Hematopoietic multipotent progenitor cell (in vitro differentiated cells): Measurements from ENCODE around the gene OMP. TPM values are rescaled to one million over a fixed set of nuclear protein-coding genes. Genes with fewer than 3 reads are reported as not detected.
A peak's percentile ranks its signal among the peaks of the same experiment; 100 is the strongest.
"Not testable (repeated sequence)": the region's sequence is repeated elsewhere in the genome, so short reads cannot be mapped to it uniquely, and the experiment has no call there.

ENCODE experiments used
- DNase-seq, 3 donors: peaks; one replicate each; pipeline ENCODE4 v3.0.0-alpha.2; 2011 to 2015; ENCODE audit warnings: low read depth in 2 of 3, low spot score in 2 of 3
- total RNA-seq: library from RNA; depleted of rRNA; stranded (reverse); fragments of >200 nt; gene quantifications from one replicate; pipeline ENCODE4 v1.2.3, GENCODE V29; 2012

The OMP gene
- total RNA-seq, 1 donor, result not detected

DNA sequence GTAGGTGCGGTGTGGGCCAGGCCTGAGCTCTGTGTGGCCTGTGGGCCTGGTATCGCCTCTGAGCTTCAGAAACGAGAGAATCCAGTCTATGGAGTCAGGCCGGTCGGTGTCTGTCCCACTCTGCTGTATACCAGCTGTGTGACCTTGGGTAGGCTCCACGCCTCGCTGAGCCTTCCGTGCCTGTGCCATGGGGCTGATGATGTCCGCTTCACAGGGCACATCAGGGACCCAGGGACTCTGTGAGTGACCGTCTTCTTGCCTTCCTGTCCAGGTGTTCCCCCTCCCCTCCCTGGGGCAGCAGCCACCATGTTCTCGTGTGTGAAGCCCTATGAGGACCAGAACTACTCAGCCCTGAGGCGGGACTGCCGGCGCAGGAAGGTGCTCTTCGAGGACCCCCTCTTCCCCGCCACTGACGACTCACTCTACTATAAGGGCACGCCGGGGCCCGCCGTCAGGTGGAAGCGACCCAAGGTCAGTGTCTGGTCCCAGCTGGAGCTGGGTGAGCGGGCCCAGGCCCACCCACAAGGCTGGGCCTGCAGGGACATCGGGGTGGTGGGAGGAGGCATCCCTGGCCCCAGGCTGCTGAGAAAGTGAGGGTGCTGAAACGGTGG is 18.0 kb upstream of the OMP start:
- DNase-seq, result no peak

DNA sequence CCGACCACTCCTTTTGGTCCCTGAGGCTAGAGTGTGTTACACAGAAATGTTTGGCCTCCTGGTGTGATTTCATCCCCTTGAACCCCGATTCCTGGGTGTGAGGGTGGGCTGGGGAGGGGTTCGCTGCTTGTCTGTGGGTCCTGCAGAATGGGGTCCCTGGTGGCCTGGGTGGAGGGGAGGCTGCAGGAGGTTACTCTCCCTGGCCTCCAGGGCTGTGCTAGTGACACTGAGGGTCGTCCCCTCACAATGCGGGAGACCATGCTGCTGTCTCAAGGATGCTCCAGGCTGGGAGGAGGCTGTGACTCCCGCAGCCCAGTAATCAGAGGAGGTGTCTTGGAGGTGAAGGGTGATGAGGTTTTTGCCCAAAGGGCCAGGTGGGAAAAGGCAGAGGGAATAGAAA is 17.0 kb upstream of the OMP start:
- no peak for DNase-seq

DNA sequence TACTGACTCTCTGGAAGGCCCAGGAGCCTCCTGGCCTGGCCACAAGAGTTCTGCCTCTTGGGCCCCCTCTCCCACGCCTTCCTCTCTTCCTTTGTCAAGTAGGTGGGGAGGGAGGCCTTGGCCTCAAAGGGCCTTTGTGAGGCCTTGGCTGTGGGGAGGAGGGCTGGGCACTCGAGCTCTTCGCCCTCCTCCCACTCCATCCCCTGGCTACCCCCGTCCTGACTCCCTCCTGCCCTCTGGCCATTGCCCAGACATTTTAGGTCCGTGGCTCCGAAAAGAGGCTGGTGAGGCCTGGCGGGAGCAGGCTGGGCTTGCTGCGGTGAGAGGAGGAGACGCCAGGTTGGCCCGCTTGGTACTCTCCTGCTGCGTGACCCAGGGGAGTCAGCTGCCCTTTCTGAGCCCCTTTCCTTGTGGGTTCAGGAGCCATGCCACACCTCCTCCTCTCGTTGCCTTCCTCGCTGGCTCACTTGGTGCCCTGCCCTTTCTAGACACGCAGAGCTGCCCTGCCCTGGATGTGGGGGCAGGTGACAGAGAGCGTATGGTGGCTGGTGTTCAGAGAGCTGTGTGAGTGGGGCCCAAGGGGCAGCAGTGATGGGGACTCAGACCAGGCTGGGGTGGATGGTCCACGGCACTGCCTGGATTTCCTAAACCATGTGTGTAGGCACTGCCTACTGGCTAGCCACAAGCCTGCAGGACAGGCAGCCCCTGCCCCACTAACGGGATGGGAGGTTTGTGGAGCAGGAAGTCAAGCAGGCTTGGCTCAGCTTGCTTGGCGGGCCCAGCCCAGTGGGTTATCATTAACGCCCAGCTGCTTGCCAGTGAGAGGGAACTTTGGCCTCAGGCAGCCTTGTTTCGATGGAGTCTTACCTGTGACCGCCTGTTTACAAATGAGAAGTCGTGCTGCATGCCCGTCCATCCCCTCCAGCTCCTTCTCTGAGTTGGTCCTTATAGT is 15.8 kb upstream of the OMP start:
- no peak for DNase-seq

DNA sequence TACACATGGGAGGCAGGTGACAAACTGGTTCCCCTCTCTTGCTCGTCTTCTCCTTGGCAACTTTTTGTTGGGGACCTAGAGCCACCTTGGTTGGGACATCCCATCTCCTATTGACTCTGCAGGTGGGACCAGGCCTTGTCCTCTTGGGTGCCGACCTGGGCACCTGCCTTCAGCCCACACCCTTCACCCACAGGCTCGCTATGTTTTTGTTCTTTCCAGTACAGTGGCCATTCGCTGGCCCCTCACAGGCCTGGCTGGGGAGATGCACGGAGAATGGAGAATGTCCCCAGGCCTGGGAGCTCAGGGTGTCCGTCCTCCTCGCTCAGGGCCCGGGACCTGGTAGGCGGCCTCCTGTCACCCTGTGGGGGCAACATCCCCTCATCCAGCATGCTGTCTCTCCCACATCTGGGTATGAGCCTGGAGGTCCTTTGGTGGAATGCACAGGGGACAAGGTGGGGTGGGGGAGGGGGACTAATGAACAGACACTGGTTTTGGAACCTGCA is 14.9 kb upstream of the OMP start:
- no peak for DNase-seq

DNA sequence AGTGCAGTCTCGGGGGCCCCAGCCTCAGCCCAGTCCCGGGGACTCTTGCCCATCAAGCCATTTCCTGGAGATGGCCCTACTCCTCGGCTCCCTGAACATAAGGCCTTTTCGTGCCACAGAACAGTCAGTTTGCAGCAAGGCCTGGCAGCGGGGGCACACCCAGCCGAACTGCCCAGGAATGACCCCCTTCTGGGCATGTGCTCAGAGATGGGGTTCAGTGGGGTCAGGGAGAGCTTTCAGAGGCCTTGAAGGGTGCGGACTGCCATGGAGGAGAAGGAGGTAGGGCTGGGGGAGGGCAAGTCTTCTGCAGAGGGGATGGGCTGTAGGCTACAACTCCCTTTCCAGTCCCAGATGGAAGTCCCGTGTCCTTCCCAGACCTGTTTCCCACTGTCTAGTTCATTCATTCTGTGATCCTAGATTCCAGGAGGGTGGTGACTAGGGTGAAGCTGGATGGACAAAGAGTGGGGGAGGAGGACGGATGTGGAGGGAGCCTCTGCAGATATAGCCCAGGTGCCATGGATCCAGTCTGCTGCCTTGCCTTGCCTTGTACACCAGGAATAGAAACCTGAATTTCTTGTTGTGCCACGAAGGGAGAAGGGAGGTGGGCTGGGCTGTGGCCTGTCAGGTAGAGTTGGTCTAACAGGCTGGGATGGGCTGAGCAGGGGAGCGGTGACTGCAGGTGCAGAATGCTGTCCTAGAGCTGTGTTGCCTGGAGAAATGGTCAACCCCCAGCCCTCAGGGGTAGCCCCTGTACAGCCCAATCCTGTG is 14.2 kb upstream of the OMP start:
- DNase-seq, result no peak

DNA sequence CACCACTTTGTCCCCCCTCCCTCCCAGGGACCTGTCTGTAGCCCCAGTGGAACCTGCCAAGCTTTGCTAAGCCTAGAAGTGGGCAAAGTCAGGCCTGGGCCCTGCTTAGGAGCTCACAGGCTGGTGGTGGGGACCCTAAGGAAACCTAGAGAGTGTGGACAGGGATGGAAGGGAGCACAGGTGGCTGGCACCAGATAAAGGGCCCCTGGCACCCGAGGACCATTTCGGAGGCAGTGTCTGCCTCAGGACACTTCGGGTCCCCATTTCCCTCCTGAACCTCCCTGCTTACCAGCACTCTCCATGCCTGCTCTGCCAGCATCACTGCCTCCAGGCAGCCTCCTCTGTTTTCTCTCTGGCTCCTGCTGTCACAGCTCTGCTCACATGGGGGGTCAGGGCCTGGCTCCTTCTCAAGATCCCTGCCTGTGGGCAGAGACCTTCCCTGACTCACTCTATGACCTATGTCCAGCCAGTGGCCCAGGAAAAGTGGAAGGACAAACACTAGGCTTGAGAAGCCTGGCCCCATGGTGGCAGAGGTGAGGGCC is 13.6 kb upstream of the OMP start:
- no peak for DNase-seq

DNA sequence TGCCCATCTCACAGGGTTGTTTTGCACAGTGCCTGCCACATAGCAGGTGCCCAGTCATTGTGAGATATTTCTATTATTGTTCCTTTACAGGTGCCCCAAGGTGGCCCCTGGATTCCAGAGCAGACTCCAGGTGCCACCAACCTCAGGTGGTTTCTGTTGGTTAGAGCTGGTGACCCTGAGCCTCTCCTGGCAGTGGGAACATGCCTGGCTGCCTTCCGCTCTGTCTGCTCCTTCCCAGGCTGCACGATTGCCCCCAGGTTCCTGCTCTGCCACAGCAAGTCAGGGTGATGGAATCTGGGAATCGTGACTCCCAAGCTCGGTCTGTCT is 12.6 kb upstream of the OMP start:
- no peak for DNase-seq

DNA sequence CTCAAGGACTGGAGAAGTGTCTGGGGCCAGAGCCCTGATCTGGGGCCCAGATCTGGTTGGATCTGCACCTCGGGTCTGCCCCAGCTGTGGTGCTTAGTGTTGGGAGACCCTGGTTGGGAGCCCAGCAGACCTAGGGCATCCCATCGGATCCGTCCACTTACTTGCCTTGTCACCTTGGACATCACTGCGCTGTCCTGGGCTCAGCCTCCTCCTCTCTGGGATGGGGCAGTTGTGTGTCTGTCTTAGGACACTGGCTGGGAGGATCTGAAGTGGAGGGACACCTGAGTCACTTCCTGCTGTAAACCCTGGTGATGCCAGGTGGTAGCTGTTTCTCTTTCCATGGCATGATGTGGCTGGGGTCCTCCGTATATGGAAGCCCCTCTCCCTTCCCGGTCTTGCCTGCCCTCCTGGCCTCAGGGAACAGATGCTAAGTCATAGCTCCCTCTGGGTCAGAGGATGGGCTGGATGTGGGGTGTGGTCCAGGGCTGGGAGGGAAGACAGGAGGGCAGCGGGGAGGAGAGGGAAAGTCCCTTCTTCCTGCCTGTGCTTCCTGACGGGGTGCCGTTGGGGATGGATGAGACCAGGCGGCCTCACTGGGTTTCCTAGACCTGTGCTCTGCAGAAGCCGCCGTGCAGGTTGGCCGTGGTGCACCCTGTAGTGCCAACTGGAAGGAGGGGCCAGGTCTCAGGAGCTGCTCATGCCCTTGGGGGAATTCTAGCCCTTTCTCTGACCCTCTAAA is 12.1 kb upstream of the OMP start:
- DNase-seq, result no peak

DNA sequence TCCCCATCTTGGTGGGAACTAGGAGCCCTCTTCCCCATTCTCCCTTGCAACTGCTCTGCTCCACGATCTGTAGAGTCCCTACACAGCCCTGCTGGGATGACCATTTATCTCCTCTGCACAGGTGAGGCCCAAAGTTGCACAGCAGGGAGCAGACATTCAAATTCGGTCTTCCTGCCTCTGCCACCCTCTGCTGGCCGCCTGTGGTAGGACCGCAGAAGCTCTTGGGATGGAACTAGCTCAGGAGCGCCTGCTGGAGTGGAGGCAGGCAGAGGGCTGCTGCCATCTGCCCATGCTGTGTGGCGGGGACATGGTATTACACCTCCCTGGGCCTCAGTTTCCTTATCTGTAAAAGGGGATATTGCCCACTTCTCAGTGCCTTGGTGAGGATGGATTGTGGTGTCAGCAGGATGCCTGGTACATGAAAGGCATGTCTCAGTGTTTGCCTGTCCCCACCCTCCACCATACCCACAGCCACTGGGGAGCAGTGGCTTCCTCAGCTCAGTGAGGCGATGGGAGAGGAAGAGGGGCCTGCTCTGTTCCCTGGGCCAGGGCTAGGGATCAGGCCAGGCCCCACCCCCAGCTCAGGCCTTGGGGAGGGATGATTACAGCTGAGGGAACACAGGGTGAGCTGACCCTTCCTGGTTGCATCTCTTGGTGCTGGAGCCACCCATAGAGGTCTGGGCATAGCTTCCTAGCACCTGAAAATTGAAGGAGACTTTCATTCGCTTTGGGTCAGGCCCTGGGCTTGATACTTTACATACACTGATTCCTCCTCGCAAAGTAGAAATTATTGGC is 11.3 kb upstream of the OMP start:
- peak; percentile 51 to 79 (median 66) for DNase-seq

DNA sequence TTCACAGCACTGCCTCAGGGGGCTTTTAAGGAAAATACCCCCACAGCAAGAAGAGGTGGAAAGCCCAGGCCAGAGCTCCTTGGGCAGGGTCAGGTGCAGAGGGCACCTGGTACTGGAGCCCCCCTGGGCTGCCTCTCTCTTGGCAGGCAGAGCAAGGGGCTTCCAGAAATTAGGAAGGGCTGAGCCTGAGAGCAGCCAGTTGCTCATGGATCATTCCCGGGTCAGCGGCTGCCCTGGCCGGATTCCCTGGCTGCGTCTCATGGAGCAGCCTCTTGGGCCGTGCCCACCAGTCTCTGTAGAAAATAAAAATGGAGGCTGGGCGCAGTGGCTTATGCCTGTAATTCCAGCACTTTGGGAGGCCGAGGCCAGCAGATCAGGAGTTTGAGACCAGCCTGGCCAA is 10.3 kb upstream of the OMP start:
- DNase-seq, result no peak

DNA sequence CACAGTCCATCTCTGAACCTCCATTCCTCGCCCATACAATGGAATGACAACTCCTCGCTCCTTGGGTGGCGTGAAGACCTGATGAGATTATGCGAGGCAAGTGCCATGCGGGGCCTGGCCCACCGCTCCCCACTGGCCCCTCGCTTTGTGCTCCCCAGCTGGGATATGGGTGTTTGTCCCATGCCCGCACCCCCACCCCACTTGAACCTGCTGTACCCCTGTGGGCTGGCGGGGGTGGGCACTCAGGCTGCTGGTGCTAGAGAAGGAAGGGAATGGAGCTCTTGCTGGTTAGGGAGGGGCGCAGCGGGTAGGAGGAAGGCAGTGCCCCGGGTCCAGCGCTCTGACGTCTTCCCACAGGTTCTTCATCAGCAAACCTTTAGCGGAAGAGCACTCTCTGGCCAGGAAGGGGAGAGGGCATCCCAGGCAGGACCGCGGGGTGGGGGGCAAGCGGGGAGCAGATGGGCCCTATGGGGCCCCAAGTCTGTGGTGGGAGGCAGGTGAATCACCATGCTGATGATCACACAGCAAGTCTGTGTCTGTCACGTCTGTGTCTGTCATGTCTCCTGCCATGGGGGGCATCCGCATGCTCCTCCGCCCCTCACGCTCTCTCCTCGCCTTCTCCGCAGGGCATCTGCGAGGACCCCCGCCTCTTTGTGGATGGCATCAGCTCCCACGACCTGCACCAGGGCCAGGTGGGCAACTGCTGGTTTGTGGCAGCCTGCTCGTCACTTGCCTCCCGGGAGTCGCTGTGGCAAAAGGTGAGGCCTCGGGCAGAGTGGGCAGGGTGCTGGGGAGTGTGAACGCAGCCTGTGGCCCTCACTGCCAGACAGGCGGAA is 9.4 kb upstream of the OMP start:
- no peak for DNase-seq

DNA sequence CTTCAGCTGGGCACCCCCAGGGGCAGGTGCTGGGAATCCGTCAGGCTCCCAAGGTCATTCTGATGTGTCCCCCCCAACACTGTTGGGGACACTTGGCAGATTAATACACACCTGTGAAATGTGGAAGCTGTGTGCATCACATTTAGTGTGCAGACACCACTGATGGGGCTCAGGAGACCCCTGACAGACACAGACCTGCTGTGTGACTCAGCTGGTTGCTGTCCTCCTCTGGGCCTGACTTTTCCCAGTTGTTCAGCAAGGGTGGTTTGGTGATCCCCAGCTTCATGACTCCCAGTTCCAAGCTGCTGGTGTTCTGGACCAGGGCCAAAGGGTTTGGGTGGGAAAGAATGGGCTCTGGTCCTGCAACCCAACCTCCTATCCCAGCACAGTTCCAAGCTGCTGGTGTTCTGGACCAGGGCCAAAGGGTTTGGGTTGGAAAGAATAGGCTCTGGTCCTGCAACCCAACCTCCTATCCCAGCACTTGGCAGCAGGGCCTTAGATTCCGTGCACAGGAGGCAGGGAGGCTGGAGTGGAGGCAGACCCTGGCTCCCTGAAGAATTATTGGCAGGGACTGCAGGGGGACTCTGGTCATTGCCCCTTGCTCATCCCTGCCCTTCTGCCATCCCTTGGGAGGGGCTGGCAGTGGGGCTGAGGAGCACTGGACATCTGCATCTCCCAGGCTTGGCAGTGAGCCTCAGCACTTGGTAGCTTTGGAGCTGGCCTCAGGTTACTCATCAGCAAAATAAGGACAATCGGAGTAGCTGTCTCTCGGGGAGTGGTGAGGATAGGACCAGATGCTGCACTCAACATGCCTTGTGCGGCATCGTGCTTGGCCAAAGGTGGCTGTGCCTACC is 8.4 kb upstream of the OMP start:
- no peak for DNase-seq

DNA sequence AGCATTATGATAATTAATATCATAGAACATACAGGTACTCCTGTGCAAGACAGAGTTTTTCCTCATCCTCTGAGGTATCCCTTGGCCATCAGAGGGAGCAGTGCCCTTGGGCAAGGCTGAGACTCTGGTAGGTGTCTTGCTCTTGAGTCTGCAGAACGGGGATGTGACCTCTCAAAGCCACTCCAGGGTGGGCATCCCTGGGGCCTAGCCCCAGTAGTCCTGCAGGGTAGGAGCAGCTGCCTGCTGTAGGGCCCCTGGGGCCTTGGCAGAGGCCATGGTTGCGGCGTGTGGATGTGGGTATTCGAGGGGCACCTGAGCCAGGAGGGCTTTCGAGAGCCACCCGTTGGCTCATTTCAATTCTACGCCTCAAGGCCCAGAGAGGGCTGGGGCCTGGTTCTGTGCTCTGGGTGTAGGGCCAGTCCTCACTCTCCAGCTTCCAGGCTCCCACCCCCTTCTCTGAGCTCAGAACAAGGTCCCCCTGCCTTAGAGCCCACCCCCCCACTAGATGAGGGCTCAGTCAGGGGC is 7.7 kb upstream of the OMP start:
- no peak for DNase-seq

DNA sequence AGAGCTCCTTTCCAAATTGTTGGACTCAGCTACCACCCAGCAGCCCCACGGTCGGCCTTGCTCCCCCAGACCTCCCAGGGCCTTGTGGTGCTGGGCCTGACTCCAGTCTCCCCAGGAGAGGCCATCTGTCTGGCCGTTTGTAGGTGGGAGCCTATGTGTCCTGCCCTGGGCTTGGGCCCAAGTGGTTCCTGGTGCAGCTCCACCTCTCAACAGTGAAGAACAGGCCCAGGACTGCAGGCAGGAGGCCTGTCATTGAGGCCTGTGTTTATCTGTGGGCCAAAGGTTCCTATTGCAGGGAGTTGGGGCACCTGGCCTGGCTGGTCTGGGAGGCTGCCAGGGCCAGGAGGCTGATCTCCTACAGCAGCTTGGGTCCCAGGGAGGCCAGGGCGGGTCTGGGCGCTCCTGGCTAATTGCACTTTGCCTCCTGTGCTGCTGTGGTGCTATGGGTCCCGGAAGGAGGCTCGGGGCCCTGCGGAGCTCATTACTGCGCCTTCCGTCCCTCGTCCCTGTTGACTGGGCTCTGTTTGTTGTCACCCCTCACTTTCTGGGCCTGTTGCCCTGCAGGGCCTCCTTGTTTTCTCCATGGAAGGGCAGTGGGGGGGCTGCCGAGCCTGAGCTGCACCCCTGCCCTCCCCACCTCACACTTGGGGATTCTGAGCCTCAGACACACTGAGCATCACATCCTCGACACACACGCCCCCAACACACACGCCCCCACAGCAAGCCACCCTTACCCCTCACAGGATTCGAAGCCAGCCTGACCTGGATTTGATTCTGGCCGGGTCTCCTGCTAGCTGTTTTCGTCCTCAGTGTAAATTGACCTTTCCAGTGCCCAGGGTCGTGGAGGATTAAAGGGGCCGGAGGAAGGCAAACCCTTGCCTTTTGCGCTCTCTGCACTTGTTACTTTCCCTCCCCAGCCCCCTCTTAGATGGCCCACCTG is 6.8 kb upstream of the OMP start:
- no peak for DNase-seq

DNA sequence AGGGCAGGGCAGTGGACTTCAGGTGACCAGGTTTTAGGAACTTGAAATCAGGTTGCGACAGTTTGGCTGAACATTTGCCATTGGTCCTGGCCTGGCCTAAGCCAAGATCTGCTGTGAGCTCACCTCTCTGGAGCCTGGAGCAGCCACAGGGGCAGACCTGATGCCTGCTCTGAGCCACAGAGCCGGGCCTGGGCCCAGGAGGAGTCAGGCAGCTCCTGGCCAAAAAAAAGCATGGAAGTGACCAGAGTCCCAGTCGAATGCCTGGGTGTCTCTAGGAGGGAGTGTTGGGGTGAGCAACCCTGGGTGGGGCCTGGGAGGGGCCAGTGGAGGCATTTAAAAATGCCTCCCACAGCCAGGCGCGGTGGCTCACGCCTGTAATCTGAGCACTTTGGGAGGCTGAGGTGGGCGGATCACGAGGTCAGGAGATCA is 6.0 kb upstream of the OMP start:
- DNase-seq, result no peak

DNA sequence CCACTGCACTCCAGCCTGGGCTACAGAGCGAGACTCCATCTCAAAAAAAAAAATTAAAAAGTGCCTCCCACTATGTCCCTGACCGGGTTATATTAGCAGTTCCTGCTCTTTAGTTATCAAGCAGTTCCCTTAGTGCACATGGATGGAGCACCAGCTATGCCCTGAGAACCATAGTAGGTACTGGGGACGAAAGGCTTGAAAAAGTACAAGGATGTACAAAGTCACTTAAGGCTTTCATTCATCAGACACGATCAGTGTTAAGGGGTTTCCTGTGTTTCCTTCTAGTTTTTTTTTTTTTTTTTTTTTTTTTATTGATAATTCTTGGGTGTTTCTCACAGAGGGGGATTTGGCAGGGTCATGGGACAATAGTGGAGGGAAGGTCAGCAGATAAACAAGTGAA is 5.5 kb upstream of the OMP start:
- DNase-seq, result not testable (repeated sequence)
